SU-DHL-6 (cell line): ENCODE results near the gene ZCCHC17.

Experiments
- EZH2phosphoT487 ChIP-seq: fragments of 200-600 bp; sonication (generic), shearing (Covaris generic); conservative IDR thresholded peaks from 2 replicates; pipeline ENCODE4 v1.6.1; 2018; ENCODE audit warnings: mild to moderate bottlenecking, antibody characterized with exemption, low read length, moderate library complexity, mixed read lengths
- TF ChIP-seq, protein P1 (sequence below): fragments of 200-600 bp; sonication (generic); IDR thresholded peaks from one replicate; pipeline ENCODE4 v1.5.1; 2017; ENCODE audit warnings: antibody characterized with exemption, mild to moderate bottlenecking, low read length, moderate library complexity; ENCODE audit not compliant: insufficient read depth, poor library complexity, severe bottlenecking

DNA sequence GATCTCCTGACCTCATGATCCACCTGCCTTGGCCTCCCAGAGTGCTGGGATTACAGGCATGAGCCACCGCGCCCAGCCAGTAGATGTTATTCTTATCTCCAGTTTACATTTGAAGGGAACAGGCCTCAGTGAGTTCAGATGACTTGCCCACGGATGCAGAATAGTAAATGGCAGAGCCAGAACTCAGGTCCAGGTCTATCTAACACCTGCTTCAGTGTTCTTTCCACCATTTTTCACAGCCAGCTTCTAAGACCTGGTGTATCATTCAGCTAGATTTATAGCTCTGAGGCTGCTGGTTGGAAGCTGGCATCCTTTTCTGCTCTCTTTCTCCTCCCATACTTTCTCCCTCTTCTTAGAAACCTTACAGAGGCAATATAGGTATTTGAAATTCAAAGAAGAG, 65.2 kb downstream of the ZCCHC17 start:
- TF ChIP-seq, protein P1, sequence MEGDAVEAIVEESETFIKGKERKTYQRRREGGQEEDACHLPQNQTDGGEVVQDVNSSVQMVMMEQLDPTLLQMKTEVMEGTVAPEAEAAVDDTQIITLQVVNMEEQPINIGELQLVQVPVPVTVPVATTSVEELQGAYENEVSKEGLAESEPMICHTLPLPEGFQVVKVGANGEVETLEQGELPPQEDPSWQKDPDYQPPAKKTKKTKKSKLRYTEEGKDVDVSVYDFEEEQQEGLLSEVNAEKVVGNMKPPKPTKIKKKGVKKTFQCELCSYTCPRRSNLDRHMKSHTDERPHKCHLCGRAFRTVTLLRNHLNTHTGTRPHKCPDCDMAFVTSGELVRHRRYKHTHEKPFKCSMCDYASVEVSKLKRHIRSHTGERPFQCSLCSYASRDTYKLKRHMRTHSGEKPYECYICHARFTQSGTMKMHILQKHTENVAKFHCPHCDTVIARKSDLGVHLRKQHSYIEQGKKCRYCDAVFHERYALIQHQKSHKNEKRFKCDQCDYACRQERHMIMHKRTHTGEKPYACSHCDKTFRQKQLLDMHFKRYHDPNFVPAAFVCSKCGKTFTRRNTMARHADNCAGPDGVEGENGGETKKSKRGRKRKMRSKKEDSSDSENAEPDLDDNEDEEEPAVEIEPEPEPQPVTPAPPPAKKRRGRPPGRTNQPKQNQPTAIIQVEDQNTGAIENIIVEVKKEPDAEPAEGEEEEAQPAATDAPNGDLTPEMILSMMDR = no peak
- no peak for TF ChIP-seq EZH2phosphoT487
